Measurements from ENCODE around the gene RNF180. TPM values are rescaled to one million over a fixed set of nuclear protein-coding genes. Genes with fewer than 3 reads are reported as not detected.

The RNF180 gene
- polyA plus RNA-seq, 1 donor from 2014 or later, result 6.4 TPM

DNA sequence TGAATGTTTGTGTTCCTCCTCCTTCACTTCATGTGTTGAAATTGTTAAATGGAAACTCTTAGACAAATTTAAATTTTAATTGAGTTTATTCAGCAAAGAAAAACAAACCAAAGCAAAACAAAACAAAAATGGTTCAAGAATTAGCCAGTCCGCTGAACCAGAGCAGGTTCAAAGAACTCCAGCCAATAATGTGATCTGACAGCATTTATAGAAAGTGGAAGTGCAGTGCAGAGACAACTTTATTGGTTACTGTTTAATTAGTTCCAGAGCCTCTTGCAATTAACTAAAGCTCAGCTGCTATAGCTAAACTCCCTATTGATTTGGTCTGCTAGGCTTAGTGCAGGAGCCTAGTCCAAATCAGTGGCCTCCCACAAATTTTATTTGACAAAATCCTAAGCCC lies 132.9 kb downstream of the RNF180 start:
- Histone ChIP-seq H3K9ac (ENCODE audit: low read length) (no peak overlapping the region), H3K4me3 (ENCODE audit: low read length) (no peak overlapping the region), H3K27ac (ENCODE audit: low read length) (no peak overlapping the region), H2AFZ (ENCODE audit: low read depth, low read length) (no peak overlapping the region), H4K20me1 (ENCODE audit: insufficient read depth) (no peaks in the 10 kb centered on the region), H3K27me3 (ENCODE audit: insufficient read depth, low read depth, low read length) (no peaks in the 10 kb centered on the region), H3K79me2 (replicated peaks; ENCODE audit: insufficient read depth, low read length) (no peaks in the 10 kb centered on the region), H3K4me2 (ENCODE audit: low read length) (no peak overlapping the region), H3K36me3 (ENCODE audit: insufficient read depth, low read length) (no peaks in the 10 kb centered on the region), H3K9me2 (ENCODE audit: insufficient read depth, low read length) (no peaks in the 10 kb centered on the region), H3F3A (ENCODE audit: insufficient read depth, low read length, poor library complexity, severe bottlenecking) (no peaks in the 10 kb centered on the region), H3K9me3 (ENCODE audit: low read length) (no peaks in the 10 kb centered on the region)
- TF ChIP-seq RAD21 (conservative IDR thresholded peaks at IDR 0.05) (no peak), POLR2AphosphoS5 (IDR thresholded peaks at IDR 0.05) (no peak), MXI1 (conservative IDR thresholded peaks at IDR 0.05; ENCODE audit: poor library complexity, severe bottlenecking) (no peak), TAF1 (IDR thresholded peaks at IDR 0.05; ENCODE audit: low read depth) (no peak), SMC3 (conservative IDR thresholded peaks at IDR 0.05; ENCODE audit: poor library complexity) (no peak), EZH2 (IDR thresholded peaks at IDR 0.05; ENCODE audit: borderline replicate concordance, insufficient read depth, low read length, poor library complexity, severe bottlenecking) (no peak), EP300 (conservative IDR thresholded peaks at IDR 0.05; ENCODE audit: poor library complexity, severe bottlenecking) (no peak)
- TF ChIP-seq, protein P1, sequence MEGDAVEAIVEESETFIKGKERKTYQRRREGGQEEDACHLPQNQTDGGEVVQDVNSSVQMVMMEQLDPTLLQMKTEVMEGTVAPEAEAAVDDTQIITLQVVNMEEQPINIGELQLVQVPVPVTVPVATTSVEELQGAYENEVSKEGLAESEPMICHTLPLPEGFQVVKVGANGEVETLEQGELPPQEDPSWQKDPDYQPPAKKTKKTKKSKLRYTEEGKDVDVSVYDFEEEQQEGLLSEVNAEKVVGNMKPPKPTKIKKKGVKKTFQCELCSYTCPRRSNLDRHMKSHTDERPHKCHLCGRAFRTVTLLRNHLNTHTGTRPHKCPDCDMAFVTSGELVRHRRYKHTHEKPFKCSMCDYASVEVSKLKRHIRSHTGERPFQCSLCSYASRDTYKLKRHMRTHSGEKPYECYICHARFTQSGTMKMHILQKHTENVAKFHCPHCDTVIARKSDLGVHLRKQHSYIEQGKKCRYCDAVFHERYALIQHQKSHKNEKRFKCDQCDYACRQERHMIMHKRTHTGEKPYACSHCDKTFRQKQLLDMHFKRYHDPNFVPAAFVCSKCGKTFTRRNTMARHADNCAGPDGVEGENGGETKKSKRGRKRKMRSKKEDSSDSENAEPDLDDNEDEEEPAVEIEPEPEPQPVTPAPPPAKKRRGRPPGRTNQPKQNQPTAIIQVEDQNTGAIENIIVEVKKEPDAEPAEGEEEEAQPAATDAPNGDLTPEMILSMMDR (IDR thresholded peaks at IDR 0.05; ENCODE audit: poor library complexity, severe bottlenecking), result no peak
- TF ChIP-seq, protein P2, sequence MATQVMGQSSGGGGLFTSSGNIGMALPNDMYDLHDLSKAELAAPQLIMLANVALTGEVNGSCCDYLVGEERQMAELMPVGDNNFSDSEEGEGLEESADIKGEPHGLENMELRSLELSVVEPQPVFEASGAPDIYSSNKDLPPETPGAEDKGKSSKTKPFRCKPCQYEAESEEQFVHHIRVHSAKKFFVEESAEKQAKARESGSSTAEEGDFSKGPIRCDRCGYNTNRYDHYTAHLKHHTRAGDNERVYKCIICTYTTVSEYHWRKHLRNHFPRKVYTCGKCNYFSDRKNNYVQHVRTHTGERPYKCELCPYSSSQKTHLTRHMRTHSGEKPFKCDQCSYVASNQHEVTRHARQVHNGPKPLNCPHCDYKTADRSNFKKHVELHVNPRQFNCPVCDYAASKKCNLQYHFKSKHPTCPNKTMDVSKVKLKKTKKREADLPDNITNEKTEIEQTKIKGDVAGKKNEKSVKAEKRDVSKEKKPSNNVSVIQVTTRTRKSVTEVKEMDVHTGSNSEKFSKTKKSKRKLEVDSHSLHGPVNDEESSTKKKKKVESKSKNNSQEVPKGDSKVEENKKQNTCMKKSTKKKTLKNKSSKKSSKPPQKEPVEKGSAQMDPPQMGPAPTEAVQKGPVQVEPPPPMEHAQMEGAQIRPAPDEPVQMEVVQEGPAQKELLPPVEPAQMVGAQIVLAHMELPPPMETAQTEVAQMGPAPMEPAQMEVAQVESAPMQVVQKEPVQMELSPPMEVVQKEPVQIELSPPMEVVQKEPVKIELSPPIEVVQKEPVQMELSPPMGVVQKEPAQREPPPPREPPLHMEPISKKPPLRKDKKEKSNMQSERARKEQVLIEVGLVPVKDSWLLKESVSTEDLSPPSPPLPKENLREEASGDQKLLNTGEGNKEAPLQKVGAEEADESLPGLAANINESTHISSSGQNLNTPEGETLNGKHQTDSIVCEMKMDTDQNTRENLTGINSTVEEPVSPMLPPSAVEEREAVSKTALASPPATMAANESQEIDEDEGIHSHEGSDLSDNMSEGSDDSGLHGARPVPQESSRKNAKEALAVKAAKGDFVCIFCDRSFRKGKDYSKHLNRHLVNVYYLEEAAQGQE (IDR thresholded peaks at IDR 0.05; ENCODE audit: borderline replicate concordance), result no peak

GRCh38 chr5:64299805-64300204 lies 134.2 kb downstream of the RNF180 start:
- no peaks in the 10 kb centered on the region for H3K36me3 ChIP-seq (ENCODE audit: insufficient read depth, low read length)
- H3K4me3 ChIP-seq (ENCODE audit: low read length), result no peak overlapping the region
- H3K79me2 ChIP-seq (replicated peaks; ENCODE audit: insufficient read depth, low read length), result no peaks in the 10 kb centered on the region
- H3K27me3 ChIP-seq (ENCODE audit: insufficient read depth, low read depth, low read length), result no peaks in the 10 kb centered on the region
- H3K9ac ChIP-seq (ENCODE audit: low read length), result no peak overlapping the region
- H3K9me2 ChIP-seq (ENCODE audit: insufficient read depth, low read length), result no peaks in the 10 kb centered on the region
- no peak overlapping the region for H3K27ac ChIP-seq (ENCODE audit: low read length)
- no peaks in the 10 kb centered on the region for H3F3A ChIP-seq (ENCODE audit: insufficient read depth, low read length, poor library complexity, severe bottlenecking)
- no peak overlapping the region for H2AFZ ChIP-seq (ENCODE audit: low read depth, low read length)
- H3K9me3 ChIP-seq (ENCODE audit: low read length), result no peaks in the 10 kb centered on the region
- no peaks in the 10 kb centered on the region for H4K20me1 ChIP-seq (ENCODE audit: insufficient read depth)
- H3K4me2 ChIP-seq (ENCODE audit: low read length), result no peak overlapping the region
- TF ChIP-seq SMC3 (conservative IDR thresholded peaks at IDR 0.05; ENCODE audit: poor library complexity), result no peak
- no peak for TF ChIP-seq RAD21 (conservative IDR thresholded peaks at IDR 0.05)
- no peak for TF ChIP-seq MXI1 (conservative IDR thresholded peaks at IDR 0.05; ENCODE audit: poor library complexity, severe bottlenecking)
- TF ChIP-seq EP300 (conservative IDR thresholded peaks at IDR 0.05; ENCODE audit: poor library complexity, severe bottlenecking), result no peak
- no peak for TF ChIP-seq TAF1 (IDR thresholded peaks at IDR 0.05; ENCODE audit: low read depth)
- TF ChIP-seq, protein P2 (IDR thresholded peaks at IDR 0.05; ENCODE audit: borderline replicate concordance), result no peak
- no peak for TF ChIP-seq POLR2AphosphoS5 (IDR thresholded peaks at IDR 0.05)
- TF ChIP-seq, protein P1 (IDR thresholded peaks at IDR 0.05; ENCODE audit: poor library complexity, severe bottlenecking), result no peak
- TF ChIP-seq EZH2 (IDR thresholded peaks at IDR 0.05; ENCODE audit: borderline replicate concordance, insufficient read depth, low read length, poor library complexity, severe bottlenecking), result no peak
